K562 (cell line): ENCODE results near the gene TTLL3. TPM values are rescaled to one million over a fixed set of nuclear protein-coding genes. Genes with fewer than 3 reads are reported as not detected.

Experiments
- EP300 ChIP-seq: IDR thresholded peaks from 2 replicates; pipeline ENCODE4 v1.6.1; 2012; ENCODE audit warnings: low read length, improper control_type of control experiment
- EWSR1 ChIP-seq: fragments of 450-650 bp; IDR thresholded peaks from 2 replicates; pipeline ENCODE4 v1.6.1; 2018; ENCODE audit warnings: borderline replicate concordance, mild to moderate bottlenecking, low read depth, moderate library complexity; ENCODE audit not compliant: partially characterized antibody
- GATAD2A ChIP-seq: fragments of 450-650 bp; IDR thresholded peaks from 2 replicates; pipeline ENCODE4 v1.6.1; 2017
- HLTF ChIP-seq: fragments of 450-650 bp; IDR thresholded peaks from 2 replicates; pipeline ENCODE4 v1.6.1; 2016
- POLR2AphosphoS2 ChIP-seq: IDR thresholded peaks from 2 replicates; pipeline ENCODE4 v1.6.1; 2012; ENCODE audit warnings: low read length, improper control_type of control experiment
- RB1 ChIP-seq: fragments of 450-650 bp; IDR thresholded peaks from 2 replicates; pipeline ENCODE4 v1.6.1; 2017; ENCODE audit warnings: low read depth, mild to moderate bottlenecking
- SETDB1 ChIP-seq: IDR thresholded peaks from one replicate; pipeline ENCODE4 v1.6.1; 2012; ENCODE audit warnings: low read length, control low read depth, inconsistent platforms
- SRSF3 ChIP-seq: fragments of 200-400 bp; formaldehyde crosslinking; IDR thresholded peaks from 2 replicates; pipeline ENCODE4 v1.6.1; 2016; ENCODE audit warnings: mild to moderate bottlenecking, low read length, moderate library complexity; ENCODE audit not compliant: insufficient read depth
- XRCC5 ChIP-seq: fragments of 200-400 bp; formaldehyde crosslinking; IDR thresholded peaks from 2 replicates; pipeline ENCODE4 v1.6.1; 2017; ENCODE audit warnings: low read depth, mild to moderate bottlenecking, low read length
- YBX1 ChIP-seq: fragments of 450-650 bp; IDR thresholded peaks from 2 replicates; pipeline ENCODE4 v1.7.1; 2016; ENCODE audit warnings: mild to moderate bottlenecking
- ZNF140 ChIP-seq: fragments of 250-450 bp; sonication (Bioruptor Pico); IDR thresholded peaks from 2 replicates; pipeline ENCODE4 v1.8.0; 2021; ENCODE audit warnings: moderate library complexity, mild to moderate bottlenecking, inconsistent platforms
- ZNF217 ChIP-seq: sonication (generic); formaldehyde crosslinking; IDR thresholded peaks from 2 replicates; pipeline ENCODE4 v1.8.0; 2022; ENCODE audit warnings: mild to moderate bottlenecking, missing genetic modification reagents
- ZNF512 ChIP-seq: IDR thresholded peaks from 2 replicates; pipeline ENCODE4 v1.6.1; 2016; ENCODE audit warnings: missing genetic modification characterization, missing compliant biosample characterization
- ZNF561 ChIP-seq: fragments of 450-650 bp; formaldehyde crosslinking; conservative IDR thresholded peaks from 2 replicates; pipeline ENCODE4 v1.4.0; 2020; ENCODE audit warnings: mild to moderate bottlenecking, moderate library complexity
- polyA plus RNA-seq, 8 experiments: library from polyadenylated mRNA; depleted of rRNA in 4 of 8; stranded (reverse) in 5 of 8; unstranded in 3 of 8; fragments of >200 nt; fragmentation: Nextera tagmentation in 2 of 8; fragmentation: Illumina TruSeq in 1 of 8; extraction: Ambion mirVana in 2 of 8; extraction: Trizol in 1 of 8; gene quantifications; 2 replicates each; pipeline versions ENCODE4 v1.2.1 to v1.2.3, GENCODE V29; 2011 to 2014; ENCODE audit warnings: inconsistent platforms in 1 of 8, missing spikeins in 1 of 8
- total RNA-seq, 7 experiments: library from RNA; depleted of rRNA in 6 of 7; stranded (reverse); fragments of >200 nt in 6 of 7; fragmentation: Illumina TruSeq in 2 of 7; extraction: Trizol in 2 of 7; gene quantifications; 2 replicates each; pipeline versions ENCODE4 v1.2.1 to v1.2.3, GENCODE V29; 2011 to 2021; ENCODE audit warnings: low replicate concordance in 1 of 7
- TF ChIP-seq, protein P1 (sequence below): sonication (generic); formaldehyde crosslinking; IDR thresholded peaks from 2 replicates; pipeline ENCODE4 v1.8.1; 2023; ENCODE audit warnings: missing genetic modification reagents, mild to moderate bottlenecking, borderline replicate concordance
- TF ChIP-seq, protein P2 (sequence below): fragments of 450-650 bp; IDR thresholded peaks from 2 replicates; pipeline ENCODE4 v1.6.1; 2016
- TF ChIP-seq, protein P3 (sequence below): fragments of 450-650 bp; IDR thresholded peaks from 2 replicates; pipeline ENCODE4 v1.6.1; 2016; ENCODE audit warnings: antibody characterized with exemption
- TF ChIP-seq, protein P4 (sequence below): sonication (generic); formaldehyde crosslinking; IDR thresholded peaks from 2 replicates; pipeline ENCODE4 v1.5.0; 2020; ENCODE audit warnings: missing genetic modification reagents

Gene TTLL3
- total and polyA plus RNA-seq, 9 of the 15 experiments (the other 6 are each of a cell fraction or from before 2014, with no cell fraction given): 8.9 to 106 (median 33.2) TPM

DNA sequence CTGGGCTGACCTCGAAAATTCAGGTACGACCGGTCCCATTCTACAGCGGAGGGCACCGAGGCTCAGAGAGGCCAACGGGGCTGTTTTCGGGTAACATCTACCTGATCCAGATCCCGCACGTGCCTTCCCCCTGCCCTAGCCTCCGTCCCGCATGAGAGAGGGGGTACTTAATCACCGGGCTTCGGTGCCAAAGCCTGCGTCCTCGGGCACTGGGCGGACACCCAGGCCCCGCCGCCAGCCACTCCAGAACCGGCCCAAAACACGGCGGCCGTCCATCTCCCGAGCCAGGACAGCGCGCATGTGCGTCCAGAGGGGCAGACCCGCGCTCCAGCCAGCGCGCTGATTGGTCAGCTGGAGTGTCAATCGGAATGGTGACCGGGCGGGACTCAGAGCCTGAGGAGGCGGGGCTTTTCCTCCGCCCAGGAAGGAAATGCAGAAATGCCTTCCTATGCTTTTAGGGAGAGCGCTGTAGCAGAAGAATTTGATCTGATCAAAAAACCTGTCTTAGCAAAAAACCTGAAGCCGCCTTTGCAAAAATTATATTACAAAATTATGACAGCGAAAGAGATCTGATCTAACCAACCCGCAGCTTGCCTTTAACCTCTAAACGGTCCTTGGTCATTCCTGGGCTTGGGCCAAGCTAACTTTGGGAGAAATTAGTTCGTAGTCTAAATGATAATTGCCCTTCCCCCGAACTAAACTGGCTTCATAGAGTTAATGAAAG lies 33.8 kb downstream of the TTLL3 start, which contains the start of gene RPUSD3 (continued):
- TF ChIP-seq EP300: no peak; the same call in 1 of the 2 replicates
- TF ChIP-seq, protein P1, sequence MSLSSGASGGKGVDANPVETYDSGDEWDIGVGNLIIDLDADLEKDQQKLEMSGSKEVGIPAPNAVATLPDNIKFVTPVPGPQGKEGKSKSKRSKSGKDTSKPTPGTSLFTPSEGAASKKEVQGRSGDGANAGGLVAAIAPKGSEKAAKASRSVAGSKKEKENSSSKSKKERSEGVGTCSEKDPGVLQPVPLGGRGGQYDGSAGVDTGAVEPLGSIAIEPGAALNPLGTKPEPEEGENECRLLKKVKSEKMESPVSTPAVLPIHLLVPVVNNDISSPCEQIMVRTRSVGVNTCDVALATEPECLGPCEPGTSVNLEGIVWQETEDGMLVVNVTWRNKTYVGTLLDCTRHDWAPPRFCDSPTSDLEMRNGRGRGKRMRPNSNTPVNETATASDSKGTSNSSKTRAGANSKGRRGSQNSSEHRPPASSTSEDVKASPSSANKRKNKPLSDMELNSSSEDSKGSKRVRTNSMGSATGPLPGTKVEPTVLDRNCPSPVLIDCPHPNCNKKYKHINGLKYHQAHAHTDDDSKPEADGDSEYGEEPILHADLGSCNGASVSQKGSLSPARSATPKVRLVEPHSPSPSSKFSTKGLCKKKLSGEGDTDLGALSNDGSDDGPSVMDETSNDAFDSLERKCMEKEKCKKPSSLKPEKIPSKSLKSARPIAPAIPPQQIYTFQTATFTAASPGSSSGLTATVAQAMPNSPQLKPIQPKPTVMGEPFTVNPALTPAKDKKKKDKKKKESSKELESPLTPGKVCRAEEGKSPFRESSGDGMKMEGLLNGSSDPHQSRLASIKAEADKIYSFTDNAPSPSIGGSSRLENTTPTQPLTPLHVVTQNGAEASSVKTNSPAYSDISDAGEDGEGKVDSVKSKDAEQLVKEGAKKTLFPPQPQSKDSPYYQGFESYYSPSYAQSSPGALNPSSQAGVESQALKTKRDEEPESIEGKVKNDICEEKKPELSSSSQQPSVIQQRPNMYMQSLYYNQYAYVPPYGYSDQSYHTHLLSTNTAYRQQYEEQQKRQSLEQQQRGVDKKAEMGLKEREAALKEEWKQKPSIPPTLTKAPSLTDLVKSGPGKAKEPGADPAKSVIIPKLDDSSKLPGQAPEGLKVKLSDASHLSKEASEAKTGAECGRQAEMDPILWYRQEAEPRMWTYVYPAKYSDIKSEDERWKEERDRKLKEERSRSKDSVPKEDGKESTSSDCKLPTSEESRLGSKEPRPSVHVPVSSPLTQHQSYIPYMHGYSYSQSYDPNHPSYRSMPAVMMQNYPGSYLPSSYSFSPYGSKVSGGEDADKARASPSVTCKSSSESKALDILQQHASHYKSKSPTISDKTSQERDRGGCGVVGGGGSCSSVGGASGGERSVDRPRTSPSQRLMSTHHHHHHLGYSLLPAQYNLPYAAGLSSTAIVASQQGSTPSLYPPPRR (CRISPR knock-in tag): no peak
- TF ChIP-seq ZNF140 (CRISPR knock-in tag): no peak
- no peak for TF ChIP-seq EWSR1
- no peak for TF ChIP-seq GATAD2A
- 0 out of 2 replicates have a peak, but pooled peaks have one; percentile 68 for TF ChIP-seq XRCC5
- no peak for TF ChIP-seq YBX1
- TF ChIP-seq, protein P2, sequence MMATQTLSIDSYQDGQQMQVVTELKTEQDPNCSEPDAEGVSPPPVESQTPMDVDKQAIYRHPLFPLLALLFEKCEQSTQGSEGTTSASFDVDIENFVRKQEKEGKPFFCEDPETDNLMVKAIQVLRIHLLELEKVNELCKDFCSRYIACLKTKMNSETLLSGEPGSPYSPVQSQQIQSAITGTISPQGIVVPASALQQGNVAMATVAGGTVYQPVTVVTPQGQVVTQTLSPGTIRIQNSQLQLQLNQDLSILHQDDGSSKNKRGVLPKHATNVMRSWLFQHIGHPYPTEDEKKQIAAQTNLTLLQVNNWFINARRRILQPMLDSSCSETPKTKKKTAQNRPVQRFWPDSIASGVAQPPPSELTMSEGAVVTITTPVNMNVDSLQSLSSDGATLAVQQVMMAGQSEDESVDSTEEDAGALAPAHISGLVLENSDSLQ: peak; percentile 100
- peak; percentile 22; the same call in 1 of the 2 replicates for TF ChIP-seq RB1
- TF ChIP-seq POLR2AphosphoS2: peak; percentile 62; the same call in 1 of the 2 replicates
- TF ChIP-seq SETDB1: no peak
- TF ChIP-seq, protein P3, sequence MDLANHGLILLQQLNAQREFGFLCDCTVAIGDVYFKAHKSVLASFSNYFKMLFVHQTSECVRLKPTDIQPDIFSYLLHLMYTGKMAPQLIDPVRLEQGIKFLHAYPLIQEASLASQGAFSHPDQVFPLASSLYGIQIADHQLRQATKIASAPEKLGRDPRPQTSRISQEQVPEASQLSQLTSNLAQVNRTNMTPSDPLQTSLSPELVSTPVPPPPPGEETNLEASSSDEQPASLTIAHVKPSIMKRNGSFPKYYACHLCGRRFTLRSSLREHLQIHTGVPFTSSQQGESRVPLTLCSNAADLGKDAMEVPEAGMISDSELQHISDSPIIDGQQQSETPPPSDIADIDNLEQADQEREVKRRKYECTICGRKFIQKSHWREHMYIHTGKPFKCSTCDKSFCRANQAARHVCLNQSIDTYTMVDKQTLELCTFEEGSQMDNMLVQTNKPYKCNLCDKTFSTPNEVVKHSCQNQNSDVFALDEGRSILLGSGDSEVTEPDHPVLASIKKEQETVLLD: peak; percentile 70; the same call in 1 of the 2 replicates
- TF ChIP-seq ZNF217 (CRISPR knock-in tag): no peak
- TF ChIP-seq ZNF561: no peak
- TF ChIP-seq ZNF512 (tag): no peak
- TF ChIP-seq SRSF3: no peak
- no peak for TF ChIP-seq HLTF
- TF ChIP-seq, protein P4, sequence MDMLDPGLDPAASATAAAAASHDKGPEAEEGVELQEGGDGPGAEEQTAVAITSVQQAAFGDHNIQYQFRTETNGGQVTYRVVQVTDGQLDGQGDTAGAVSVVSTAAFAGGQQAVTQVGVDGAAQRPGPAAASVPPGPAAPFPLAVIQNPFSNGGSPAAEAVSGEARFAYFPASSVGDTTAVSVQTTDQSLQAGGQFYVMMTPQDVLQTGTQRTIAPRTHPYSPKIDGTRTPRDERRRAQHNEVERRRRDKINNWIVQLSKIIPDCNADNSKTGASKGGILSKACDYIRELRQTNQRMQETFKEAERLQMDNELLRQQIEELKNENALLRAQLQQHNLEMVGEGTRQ (CRISPR knock-in tag): no peak
